HG03108 (cell line): ENCODE data around the gene CBL.

Experiments
- ATAC-seq: cut with Tn5 transposase; IDR thresholded peaks from one replicate; pipeline ENCODE4 v1.9.1; 2021; ENCODE audit warnings: moderate library complexity; ENCODE audit not compliant: unreplicated experiment

CBL gene

DNA sequence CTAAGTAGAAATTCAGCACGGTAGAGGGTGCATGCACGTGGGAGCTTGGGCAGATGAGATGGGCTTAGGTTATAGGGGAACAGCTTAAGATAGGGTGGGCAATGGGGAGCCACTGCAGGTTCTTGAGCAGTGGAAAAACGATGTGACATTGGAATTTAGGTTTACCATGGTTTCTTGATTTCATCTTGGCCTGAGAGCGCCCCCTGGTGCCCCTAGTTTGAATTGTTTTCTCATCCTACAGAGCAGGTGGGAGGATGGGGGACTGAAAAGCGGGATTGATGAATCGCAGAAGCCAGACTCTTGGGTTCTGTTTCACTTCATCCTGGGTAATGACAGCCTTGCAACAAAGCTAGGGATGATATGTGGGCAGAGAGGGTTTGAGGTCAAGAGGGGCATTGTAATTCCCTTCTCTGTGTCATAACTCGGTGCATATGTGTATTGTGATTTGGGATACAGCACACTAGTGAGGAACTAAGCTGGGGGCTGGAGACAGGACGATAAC is 117.4 kb downstream of the CBL start:
- ATAC-seq = no peak

DNA sequence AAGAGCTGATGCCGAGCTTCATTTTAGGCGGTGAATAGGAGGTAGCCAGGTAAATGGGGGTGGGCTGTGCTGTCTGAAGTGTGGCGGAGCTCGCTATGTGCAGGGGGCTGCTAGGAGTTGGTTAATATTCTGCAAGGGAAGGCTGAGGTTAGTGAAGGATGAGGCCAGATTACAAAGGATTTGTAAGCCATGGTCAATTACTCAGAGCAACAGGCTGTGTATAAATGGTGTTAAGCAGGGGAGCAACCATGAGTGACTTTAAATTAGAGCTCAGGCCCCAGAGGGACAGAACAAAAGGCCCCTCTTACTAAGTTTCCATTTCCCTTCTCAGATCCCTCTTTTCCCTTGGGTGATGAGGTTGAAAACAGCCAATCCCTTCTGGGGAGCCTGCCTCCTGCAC is 118.0 kb downstream of the CBL start:
- ATAC-seq = no peak

DNA sequence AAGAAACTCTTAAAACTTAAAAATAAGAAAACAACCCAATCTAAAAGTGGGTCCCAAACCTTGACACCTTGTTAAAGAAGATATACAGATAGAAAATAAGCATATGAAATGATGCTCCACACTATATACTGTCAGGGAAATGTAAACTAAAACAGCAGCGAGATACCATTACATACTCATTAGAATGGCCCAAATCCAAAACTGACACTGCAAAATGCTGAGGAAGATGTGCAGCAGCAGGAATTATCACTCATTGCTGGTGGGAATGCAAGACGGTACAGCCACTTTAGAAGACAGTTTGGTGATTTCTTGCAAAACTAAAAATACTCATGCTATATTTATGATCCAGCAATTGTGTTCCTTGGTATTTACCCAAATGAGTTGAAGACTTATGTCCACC is 123.2 kb downstream of the CBL start:
- no peak for ATAC-seq

DNA sequence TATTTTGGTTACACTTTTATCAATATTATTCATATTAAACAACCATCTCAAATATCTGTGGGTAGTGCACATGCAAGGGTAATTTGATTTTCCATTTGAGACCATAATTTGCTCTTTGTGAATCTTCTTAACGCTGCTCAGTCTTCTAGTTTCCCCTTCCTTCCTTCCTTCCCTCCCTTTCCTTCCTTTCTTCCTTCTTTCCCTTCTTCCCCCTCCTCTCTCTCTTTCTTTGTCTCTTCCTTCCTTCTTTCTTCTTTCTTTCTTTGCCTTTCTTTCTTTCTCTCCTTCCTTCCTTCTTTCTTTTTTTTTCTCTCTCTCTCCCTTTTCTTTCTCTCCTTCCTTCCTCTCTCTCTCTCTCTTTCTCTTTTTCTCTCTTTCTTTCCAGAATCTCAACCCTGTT is 124.1 kb downstream of the CBL start:
- no peak for ATAC-seq

DNA sequence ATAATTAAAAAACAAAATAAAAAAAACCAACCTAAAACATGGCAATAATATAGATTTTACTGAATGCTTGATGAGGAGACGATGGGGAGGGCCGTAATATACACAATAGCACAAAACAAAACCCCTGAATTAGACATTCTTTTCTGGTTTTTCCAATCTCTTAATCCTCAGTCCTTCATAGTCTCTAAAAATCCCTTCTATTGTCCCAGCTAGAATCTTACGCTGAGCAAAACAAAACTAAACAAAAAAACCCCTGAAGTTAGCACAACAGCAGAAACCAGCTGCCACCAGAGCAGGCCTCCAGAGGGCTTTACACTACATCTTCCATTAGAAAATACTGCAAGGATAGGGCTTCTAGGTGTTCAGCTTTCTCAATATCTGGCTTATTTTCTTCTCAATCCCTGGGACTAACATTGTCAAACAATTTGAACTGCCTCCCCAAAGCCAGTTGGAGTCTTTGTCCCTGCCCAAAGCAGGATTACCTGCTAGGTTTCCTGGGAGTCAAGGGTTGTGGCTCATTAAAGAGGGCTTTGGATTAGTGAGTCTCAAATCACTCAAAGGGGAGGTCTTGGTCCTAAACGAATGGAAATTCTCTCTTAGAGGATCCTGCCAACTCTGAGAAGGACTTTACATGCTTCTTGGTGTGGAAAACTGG is 126.1 kb downstream of the CBL start:
- ATAC-seq = no peak

DNA sequence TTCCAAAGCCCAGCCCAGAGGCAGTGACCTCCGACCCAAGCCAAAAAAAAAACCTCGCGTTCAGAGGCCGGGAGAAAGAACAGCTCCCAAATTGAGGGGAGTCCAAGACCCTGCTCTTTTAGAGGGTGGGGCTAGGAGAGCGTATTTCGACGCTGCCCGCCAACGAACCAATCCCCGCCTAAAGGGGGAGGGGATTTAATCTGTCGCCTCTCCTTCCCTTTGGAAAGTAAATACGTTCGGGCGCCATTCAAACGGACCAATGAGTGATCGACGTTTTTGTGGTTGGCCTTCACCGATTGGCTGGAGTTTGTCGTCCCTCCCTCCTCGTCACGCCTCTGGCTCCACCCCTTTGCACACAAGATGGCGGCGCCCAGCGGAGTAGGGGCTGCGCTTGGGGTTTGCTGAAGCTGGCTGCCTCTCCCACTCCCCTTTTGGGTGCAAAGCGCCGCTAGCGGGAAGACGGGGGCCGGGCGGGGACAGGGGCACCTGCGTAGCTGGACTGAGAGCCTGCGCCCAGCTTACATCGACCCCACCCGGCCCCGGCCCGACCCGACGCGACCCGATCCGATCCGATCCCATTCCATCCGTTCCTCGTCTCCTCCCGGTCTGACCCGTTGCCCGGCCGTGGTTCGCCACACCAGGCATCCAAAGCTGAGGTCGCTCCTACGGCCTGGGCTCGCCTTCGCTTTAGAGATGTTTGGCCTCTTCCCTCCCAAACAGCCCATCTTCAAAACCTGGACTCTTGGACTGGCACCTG is 128.2 kb downstream of the CBL start, which contains the start of gene RNF26:
TSS of gene RNF26 (plus strand) at position 354 of the 757 bp plus-strand sequence. CDS start 596 bp downstream, outside the sequence.
- peak; percentile 93 for ATAC-seq

DNA sequence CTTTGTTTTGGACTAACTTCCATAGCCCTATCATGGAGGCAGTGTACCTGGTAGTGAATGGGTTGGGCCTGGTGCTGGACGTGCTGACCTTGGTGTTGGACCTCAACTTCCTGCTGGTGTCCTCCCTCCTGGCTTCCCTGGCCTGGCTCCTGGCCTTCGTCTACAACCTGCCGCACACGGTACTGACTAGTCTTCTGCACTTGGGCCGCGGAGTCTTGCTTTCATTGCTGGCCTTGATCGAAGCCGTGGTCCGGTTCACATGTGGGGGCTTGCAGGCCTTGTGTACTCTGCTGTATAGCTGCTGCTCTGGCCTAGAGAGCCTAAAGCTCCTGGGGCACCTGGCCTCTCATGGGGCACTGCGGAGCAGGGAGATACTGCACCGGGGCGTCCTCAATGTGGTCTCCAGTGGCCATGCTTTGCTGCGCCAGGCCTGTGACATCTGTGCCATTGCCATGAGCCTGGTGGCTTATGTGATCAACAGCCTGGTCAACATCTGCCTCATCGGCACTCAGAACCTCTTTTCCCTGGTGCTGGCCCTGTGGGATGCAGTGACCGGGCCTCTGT is 129.0 kb downstream of the CBL start:
- ATAC-seq = no peak

DNA sequence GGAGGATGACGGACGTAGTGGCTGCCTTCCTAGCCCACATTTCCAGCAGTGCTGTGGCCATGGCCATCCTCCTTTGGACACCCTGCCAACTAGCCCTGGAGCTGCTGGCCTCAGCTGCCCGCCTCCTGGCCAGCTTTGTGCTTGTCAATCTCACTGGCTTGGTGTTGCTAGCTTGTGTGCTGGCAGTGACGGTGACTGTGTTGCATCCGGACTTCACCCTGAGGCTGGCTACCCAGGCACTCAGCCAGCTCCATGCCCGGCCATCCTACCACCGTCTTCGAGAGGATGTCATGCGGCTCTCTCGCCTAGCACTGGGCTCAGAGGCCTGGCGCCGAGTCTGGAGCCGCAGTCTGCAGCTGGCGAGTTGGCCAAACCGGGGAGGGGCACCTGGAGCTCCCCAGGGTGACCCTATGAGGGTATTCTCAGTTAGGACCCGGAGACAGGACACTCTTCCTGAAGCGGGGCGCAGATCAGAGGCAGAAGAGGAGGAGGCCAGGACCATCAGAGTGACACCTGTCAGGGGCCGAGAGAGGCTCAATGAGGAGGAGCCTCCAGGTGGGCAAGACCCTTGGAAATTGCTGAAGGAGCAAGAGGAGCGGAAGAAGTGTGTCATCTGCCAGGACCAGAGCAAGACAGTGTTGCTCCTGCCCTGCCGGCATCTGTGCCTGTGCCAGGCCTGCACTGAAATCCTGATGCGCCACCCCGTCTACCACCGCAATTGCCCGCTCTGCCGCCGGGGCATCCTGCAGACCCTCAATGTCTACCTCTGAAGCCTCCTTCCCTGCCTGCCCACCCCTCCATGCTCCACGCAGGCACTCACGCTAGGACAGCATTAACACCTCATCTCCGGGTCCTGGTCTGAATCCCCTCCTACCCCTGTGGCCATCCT is 129.8 kb downstream of the CBL start:
- ATAC-seq = no peak

DNA sequence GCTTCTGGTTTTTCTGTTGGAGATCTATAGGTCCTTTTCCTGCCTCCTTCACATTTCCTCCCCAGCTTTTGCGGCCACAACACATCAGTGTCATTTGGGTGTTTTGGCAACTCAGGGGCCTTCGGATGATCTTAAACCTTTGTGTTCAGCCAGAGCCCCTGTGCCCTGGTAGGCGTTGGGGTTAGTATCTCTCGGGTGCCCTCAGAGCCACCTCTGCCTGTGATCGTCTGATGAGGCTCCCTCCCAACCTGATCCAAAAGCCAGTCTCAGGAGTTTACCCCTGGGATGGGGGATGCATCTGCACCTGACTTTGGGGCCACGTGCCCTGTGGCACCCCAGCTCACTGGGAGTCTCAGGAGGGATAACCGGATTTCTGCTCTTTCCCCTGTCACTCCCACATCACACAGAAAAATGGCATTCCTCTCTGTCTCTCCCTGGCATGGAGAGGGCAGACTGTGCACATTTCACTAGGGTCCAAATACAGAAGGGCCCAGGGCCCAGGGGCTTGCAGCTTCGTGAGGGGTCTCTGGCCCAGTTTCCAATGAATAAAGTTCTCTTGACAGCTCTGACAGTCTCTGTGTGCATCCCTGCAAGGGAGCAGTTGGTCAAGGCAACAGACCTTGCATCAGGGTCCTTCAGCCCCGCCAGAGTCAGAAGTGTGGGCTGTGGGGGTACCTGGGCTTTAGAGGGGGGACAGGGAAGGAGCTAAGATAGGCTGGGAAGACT is 130.8 kb downstream of the CBL start:
- ATAC-seq = no peak

DNA sequence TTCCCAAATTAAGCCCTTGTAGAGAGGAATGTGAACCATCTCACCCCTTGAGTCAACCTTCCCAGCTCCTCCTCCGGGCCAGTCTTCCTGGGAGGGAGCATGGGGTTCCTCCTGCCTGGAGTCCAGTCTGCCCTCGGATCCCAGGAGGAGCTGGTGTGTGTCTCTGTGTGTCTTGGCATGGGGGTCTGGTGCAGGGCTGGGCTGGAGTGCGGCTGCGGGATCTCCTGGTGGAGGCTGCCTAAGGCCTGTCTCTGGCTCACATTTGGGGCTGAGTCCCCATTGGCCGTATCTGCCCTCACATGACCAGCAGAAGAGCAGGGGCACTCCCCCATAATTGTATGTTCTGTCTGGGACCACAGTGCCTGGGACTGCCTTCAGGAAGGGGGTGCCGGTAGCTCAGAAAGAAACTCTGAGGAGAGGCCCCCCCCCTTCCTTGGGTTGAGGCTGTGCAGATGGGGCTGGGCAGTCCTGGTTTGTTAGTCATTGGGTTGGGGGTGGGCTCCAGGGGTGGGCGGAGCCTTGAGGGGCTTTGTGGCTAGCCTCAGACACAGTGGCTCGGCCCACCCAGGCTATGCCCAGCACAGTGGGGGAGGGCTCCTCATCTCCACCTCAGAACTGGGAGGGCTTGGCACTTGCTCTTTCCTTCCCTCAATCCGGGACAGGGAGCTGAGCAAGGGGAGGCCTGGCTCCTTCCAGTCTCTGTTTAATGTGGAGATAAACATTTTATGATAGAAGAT is 131.6 kb downstream of the CBL start:
- ATAC-seq = no peak

DNA sequence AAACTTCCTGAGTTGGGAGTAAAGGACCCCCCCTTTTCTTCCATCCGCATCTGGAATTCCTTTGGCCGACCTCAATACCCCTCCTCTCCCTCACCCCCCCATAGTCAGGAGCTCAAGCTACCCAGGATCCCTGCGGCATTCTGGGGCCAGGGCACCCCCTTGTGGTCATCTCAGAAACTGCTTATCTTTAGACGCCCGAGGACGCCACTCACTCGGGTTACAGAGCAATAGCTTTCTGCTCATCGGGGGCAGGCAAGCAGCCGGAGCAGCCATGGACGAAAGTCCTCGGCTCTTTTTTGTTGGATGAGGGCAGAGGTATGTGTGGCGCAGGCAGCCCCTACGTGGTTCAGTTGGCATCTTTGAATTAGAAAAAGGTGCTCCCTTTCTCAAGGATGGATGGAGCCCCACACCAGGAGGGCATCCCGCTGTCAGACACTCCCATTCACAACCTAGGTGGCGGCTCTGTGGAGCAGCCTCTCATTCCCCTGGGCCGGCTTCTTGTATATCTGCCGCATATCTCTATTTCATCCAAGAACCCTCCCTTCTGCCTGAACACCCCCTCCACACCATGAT is 132.3 kb downstream of the CBL start:
- ATAC-seq = no peak

DNA sequence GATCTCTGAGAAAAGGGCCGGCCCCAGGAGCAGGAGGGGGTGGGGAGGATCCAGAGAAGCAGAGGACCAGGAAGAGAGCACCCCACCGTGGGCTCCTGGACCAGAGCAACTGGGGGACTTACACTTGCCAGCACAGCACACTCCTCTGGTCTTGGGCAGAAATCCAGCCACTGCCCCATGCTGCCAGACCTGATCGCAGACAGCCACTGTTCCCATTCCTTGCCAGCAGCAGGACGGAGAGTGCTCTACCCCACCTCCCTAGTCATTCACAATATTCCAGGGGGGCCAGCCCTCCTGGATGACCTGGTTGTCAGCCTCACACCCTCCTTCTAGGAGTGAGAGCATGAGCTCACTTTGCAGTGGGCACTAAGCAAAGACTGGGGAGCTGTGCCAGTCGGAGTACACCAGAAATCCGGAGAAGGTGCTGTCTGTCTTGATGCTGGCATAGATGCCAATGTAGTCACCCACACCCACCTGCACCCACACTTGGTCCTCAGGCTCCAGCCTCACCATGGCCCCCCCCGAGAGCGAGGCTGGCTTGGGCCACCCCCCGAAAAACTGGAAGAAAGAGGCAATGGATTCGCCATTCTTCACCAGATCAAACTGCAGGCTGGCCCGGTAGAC is 132.9 kb downstream of the CBL start:
- ATAC-seq = no peak

DNA sequence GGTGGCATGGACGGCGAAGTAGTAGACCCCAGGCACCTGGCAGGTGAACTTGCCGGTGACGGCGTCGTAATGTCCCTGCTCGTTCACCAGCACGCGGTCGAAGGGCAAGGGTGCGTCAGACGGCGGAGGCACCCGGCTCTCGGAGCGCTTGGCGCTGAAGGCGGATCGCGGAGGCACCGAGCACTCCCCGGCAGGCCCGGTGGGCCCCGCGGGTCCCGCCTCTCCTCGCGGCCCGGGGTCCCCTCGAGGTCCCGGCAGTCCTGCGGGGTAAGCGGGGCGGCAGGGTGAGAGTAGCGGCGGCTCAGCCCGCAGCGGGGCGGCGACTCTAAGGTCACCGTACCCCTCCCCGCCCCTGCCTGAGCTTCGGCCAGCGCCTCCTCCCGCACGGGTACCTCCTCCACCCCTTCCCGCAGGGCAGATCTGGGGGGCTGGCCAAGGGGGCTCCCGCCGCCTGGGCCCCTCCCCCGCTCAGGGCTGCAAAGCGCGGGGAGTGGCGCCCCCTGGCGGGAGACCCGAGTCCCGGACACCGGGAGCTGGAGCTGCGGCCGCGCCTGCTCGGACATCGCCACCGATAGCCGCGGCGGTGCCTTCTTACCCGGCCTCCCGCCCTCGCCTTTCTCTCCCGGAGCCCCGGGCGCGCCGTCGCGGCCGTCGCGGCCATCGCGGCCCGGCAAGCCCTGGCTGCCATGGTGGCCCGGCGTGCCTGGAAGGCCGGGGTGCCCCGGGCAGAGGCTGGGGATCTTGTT is 133.6 kb downstream of the CBL start:
- no peak for ATAC-seq

DNA sequence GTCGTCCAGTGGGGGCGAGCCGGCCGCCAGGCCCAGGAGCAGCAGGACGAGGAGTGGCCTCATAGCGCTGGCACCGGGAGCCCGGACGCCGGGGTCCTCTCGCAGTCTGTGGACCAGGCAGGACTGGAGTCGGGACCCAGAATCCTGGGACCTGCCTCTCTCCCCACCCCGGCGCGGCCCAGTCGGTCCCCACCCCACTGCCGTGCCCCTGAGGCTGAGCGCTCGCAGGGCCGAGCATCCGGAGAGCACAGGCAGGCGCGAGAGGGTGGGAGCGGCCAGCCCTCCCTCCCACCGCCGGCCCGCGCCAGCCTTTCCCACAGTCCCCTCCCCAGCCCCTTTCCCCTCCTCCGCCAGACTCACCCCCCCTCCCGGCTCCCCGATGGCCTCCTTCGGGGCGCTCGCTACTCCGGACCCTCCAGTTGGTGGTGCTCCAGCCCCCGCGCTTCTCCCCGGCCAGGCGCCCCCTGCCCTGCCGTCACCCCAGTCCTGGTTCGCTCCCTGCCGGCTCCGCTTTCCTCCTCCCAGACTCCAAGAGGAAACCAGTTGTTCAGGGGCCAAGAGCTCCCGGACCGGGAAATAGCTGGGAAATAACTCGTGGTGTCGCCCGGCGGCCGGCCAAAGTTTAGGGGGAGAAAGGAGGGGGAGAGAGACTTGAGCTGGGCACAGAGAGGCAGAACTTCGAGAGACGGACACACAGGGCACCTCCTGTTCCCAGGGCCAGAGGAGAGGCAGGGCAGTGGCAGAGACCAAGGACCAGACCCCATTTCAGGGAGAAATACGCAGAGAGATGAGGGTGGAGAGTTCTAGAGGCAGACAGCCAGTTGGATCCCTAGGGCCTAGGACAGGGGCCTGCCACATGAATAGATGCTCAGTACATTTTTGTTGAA is 134.4 kb downstream of the CBL start, which contains the start of gene C1QTNF5:
TSS of gene C1QTNF5 (minus strand) at position 549 of the 887 bp plus-strand sequence. CDS start at position 63, 486 bp downstream.
- ATAC-seq = no peak

DNA sequence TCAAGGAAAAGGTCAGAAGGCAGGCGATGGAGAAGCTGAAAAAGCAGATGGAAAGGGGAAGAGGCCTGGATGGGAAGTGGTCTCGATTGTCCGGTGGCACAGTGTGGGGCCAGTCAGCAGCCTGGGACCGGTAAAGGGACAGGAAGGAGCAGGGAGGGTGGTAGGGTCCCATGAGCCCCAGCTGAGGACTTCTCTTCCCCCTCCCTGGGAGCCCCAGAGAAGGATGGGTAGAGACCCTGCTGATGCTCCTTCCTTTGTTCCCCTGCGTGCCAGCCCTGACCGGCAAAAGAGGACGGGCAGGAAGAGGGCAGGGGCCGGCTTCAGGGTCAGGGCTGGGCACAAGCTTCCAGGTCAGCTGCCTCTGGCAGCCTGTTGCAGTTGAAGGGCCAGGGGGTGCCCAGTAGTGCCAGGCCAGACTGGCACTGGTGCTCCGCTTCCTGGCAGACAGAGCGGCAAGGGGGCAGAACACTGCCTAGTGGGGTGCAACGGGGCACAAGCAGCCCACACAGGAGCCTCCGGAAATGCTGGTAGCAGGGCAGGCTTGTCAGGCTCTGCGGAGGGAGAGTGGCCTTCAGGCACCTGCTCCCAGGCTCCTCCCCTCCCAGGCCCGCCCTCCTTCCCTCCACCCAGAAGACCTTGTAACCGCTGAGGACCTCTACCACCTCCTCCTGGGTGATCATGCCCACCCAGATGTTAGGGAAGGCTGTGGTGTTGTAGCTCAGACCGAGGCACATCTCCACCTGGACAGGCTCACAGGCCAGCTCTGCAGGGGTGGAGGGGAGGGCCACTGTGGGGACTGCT is 135.3 kb downstream of the CBL start:
- ATAC-seq = no peak

DNA sequence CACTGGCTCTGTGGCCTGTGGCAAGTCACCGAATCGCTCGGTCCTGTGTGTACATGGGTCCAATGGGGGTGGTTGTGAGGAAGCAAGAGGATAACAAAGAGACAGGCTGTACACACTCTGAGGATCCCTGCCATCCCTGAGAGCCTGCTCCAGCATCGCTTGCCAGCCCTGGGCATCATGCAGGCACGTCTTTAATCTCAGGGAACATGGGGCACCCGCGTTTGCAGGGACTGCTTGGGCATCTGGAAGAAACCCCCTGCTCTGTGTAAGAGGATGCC is 135.8 kb downstream of the CBL start:
- ATAC-seq = no peak
